ENCODE results near the gene DDC. TPM values are rescaled to one million over a fixed set of nuclear protein-coding genes. Genes with fewer than 3 reads are reported as not detected.
A peak's percentile ranks its signal among the peaks of the same experiment; 100 is the strongest.

DDC gene
- total RNA-seq, 4 donors from 2014 or later, result not detected

GRCh38 chr7:50543776-50544442 is 21.3 kb downstream of the DDC start:
- TF ChIP-seq POLR2AphosphoS5 (IDR thresholded peaks at IDR 0.05), result no peak
- DNase-seq (ENCODE audit: extremely low spot score), result peak; percentile 84
- WGBS, result 90% methylated on average over 18 of the region's 18 CpGs
- Histone ChIP-seq H3K36me3 (no peaks in the 10 kb centered on the region), H3K9me3 (peaks cover 0 to 2% (median 0%) of the 10 kb centered on the region in 4 donors), H3K27ac (replicated peaks in 1 of 4) (no peak overlapping the region), H3K4me1 (no peaks in the 10 kb centered on the region), H3K4me3 (no peak overlapping the region), H3K27me3 (peaks cover 0 to 10% (median 0%) of the 10 kb centered on the region in 4 donors)
- intact Hi-C loops (cut with DNase I), result no loop called here

GRCh38 chr7:50542132-50542531 is 23.1 kb downstream of the DDC start:
- Histone ChIP-seq H3K36me3 (no peaks in the 10 kb centered on the region), H3K9me3 (no peaks in the 10 kb centered on the region), H3K4me3 (no peak overlapping the region), H3K4me1 (no peaks in the 10 kb centered on the region), H3K27me3 (peaks cover 0 to 10% (median 0%) of the 10 kb centered on the region in 4 donors), H3K27ac (replicated peaks in 1 of 4) (no peak overlapping the region)
- 85% methylated on average over 11 of the region's 11 CpGs for WGBS
- intact Hi-C loops (cut with DNase I), result no loop called here
- no peak for TF ChIP-seq EP300 (IDR thresholded peaks at IDR 0.05)
- no peak for TF ChIP-seq POLR2AphosphoS5 (IDR thresholded peaks at IDR 0.05)
- TF ChIP-seq CTCF (IDR thresholded peaks at IDR 0.05), result no peak
- TF ChIP-seq POLR2A (IDR thresholded peaks at IDR 0.05; ENCODE audit: low read depth), result no peak
- peak; percentile 53 for DNase-seq (ENCODE audit: extremely low spot score)

GRCh38 chr7:50540785-50541579 is 24.2 kb downstream of the DDC start:
- Histone ChIP-seq H3K4me3 (no peak overlapping the region), H3K4me1 (no peaks in the 10 kb centered on the region), H3K36me3 (no peaks in the 10 kb centered on the region), H3K9me3 (no peaks in the 10 kb centered on the region), H3K27ac (replicated peaks in 1 of 4) (no peak overlapping the region), H3K27me3 (peaks cover 0 to 10% (median 0%) of the 10 kb centered on the region in 4 donors)
- 90% methylated on average over 5 of the region's 9 CpGs for WGBS
- TF ChIP-seq POLR2A (IDR thresholded peaks at IDR 0.05; ENCODE audit: low read depth) (no peak), CTCF (IDR thresholded peaks at IDR 0.05) (no peak), EP300 (IDR thresholded peaks at IDR 0.05) (no peak), POLR2AphosphoS5 (IDR thresholded peaks at IDR 0.05) (no peak)
- DNase-seq (ENCODE audit: extremely low spot score), result peak; percentile 84
- intact Hi-C loops (cut with DNase I), result no loop called here

- H3K27ac ChIP-seq (replicated peaks in 1 of 4), result no peak overlapping the region
- no peaks in the 10 kb centered on the region for H3K36me3 ChIP-seq
- TF ChIP-seq CTCF (IDR thresholded peaks at IDR 0.05) (no peak), POLR2AphosphoS5 (IDR thresholded peaks at IDR 0.05) (no peak), EP300 (IDR thresholded peaks at IDR 0.05) (no peak), POLR2A (IDR thresholded peaks at IDR 0.05; ENCODE audit: low read depth) (no peak)
- H3K9me3 ChIP-seq, result no peaks in the 10 kb centered on the region
- peaks cover 0 to 5% (median under 1%) of the 10 kb centered on the region in 4 donors for H3K4me1 ChIP-seq
- WGBS, result 88% methylated on average over 12 of the region's 15 CpGs
- no peak overlapping the region for H3K4me3 ChIP-seq
- peaks cover 0 to 10% (median 0%) of the 10 kb centered on the region in 4 donors for H3K27me3 ChIP-seq
- DNase-seq (ENCODE audit: extremely low spot score), result peak; percentile 64
- intact Hi-C loops (cut with DNase I), result loop anchor here (10.0 kb wide), 1 partner anchor 65 kb away; no protein-coding TSS in a partner anchor
Measured at GRCh38 chr7:50539725-50540124, 25.5 kb downstream of the DDC start.

GRCh38 chr7:50538478-50538877 is 26.7 kb downstream of the DDC start:
- intact Hi-C loops (cut with DNase I), result loop anchor here (10.0 kb wide), 1 partner anchor 64 kb away; no protein-coding TSS in a partner anchor
- Histone ChIP-seq H3K27ac (replicated peaks in 1 of 4) (no peak overlapping the region), H3K4me3 (no peak overlapping the region), H3K27me3 (peaks cover 0 to 10% (median 0%) of the 10 kb centered on the region in 4 donors), H3K4me1 (peaks cover 0 to 8% (median 2%) of the 10 kb centered on the region in 4 donors), H3K36me3 (no peaks in the 10 kb centered on the region), H3K9me3 (no peaks in the 10 kb centered on the region)
- peak; percentile 89 for DNase-seq (ENCODE audit: extremely low spot score)
- TF ChIP-seq CTCF (IDR thresholded peaks at IDR 0.05) (no peak), POLR2AphosphoS5 (IDR thresholded peaks at IDR 0.05) (no peak), POLR2A (IDR thresholded peaks at IDR 0.05; ENCODE audit: low read depth) (no peak), EP300 (IDR thresholded peaks at IDR 0.05) (no peak)
- WGBS, result 79% methylated on average over 3 of the region's 4 CpGs

Measured in esophagus muscularis mucosa (tissue), 4 donors.